Body of pancreas (tissue), 4 donors: ENCODE data around the gene RNU1-2.
"Not testable (repeated sequence)": the region's sequence is repeated elsewhere in the genome, so short reads cannot be mapped to it uniquely, and the experiment has no call there.

ENCODE experiments used
- POLR2A ChIP-seq, 3 donors: fragments of 450-650 bp; IDR thresholded peaks; one replicate each; pipeline ENCODE4 v1.6.1; 2016; ENCODE audit warnings: antibody characterized with exemption in 3 of 3, mild to moderate bottlenecking in 2 of 3
- TF ChIP-seq, protein P1 (sequence below), 7 experiments: fragments of 450-650 bp in 4 of 7; fragments of 200-600 bp in 3 of 7; sonication (generic) in 3 of 7; IDR thresholded peaks; one replicate each; pipeline ENCODE4 v1.5.1; 2016 to 2019; ENCODE audit warnings: antibody characterized with exemption in 7 of 7

DNA sequence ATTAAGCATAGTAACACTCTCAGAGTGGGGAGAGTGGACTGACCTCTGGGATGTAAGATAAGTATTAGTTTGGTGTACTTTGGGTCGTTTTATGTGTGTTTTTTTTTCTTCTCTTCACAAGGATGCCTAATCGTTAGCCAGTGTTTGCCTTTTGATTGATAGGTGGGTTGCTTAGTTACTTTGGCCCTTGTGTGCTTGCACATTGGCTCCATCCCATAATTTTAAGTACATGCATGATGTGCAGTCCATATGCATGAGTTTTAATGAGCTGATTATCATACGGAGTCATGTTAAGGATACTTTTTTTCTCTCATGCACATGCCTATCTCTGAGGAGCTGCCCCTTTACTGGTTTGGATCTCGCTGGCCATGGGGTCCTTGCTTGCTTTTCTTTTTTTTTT is 4.7 kb upstream of the RNU1-2 start:
- TF ChIP-seq, protein P1, sequence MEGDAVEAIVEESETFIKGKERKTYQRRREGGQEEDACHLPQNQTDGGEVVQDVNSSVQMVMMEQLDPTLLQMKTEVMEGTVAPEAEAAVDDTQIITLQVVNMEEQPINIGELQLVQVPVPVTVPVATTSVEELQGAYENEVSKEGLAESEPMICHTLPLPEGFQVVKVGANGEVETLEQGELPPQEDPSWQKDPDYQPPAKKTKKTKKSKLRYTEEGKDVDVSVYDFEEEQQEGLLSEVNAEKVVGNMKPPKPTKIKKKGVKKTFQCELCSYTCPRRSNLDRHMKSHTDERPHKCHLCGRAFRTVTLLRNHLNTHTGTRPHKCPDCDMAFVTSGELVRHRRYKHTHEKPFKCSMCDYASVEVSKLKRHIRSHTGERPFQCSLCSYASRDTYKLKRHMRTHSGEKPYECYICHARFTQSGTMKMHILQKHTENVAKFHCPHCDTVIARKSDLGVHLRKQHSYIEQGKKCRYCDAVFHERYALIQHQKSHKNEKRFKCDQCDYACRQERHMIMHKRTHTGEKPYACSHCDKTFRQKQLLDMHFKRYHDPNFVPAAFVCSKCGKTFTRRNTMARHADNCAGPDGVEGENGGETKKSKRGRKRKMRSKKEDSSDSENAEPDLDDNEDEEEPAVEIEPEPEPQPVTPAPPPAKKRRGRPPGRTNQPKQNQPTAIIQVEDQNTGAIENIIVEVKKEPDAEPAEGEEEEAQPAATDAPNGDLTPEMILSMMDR (IDR thresholded peaks at IDR 0.05), result not testable (repeated sequence)
- not testable (repeated sequence) for TF ChIP-seq POLR2A (IDR thresholded peaks at IDR 0.05)
